ENCODE results near the gene B4GALT2. TPM values are rescaled to one million over a fixed set of nuclear protein-coding genes. Genes with fewer than 3 reads are reported as not detected.

The B4GALT2 gene
- total RNA-seq, 1 experiment from 2014 or later, result 76.8 TPM

DNA sequence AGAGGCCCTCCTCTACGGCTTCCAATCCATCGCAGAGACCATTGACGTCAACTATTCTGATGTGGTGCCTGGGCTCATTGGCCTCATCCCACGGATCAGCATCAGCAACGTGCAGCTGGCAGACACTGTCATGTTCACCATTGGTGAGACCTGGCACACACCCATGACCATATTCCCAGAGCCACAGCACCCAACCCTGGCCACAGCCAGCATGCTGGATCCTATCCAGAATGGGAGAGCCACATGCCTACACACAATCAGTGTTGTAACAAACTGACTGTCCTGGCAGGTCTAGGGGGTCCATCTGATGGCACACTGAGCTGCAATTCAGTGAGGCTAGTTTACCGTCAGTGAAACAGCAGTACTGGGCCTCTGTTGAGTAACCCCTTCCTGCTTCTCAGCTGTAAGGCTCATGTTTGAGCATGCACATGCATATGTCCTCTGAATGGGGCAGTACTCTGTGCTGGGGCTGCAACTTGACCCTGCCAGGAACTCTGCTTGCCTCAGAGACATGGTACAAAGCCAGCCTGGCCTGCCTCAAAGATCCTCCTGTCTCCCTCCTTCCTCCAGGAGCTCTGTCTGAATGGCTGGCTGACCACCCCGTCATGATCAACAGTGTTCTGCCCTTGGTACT is 21.5 kb upstream of the B4GALT2 start:
- Histone ChIP-seq H3K4me3 (replicated peaks in 1 of 2; ENCODE audit: low read depth in 1 of 2, low read length in 2 of 2) (no peak overlapping the region), H3K36me3 (ENCODE audit: control insufficient read depth in 1 of 2, insufficient read depth in 2 of 2, low read length in 2 of 2) (peaks cover 0 to 4% of the 10 kb centered on the region in 2 experiments; a peak in 2 of 4 replicates), H3K9me2 (ENCODE audit: insufficient read depth) (no peaks in the 10 kb centered on the region), H3K4me1 (ENCODE audit: control insufficient read depth in 1 of 2, insufficient read depth in 2 of 2, low read length in 2 of 2) (no peaks in the 10 kb centered on the region), H3K9ac (ENCODE audit: low read length) (no peak overlapping the region), H3K27ac (ENCODE audit: low read depth, low read length) (no peak overlapping the region), H3K9me3 (ENCODE audit: control insufficient read depth in 1 of 2, insufficient read depth in 1 of 2, low read depth in 1 of 2, low read length in 2 of 2) (no peaks in the 10 kb centered on the region), H3K79me2 (ENCODE audit: insufficient read depth, low read length) (no peaks in the 10 kb centered on the region), H2AFZ (ENCODE audit: low read depth, low read length, poor library complexity, severe bottlenecking) (no peak overlapping the region), H3K27me3 (ENCODE audit: insufficient read depth, low read length) (no peaks in the 10 kb centered on the region), H4K20me1 (ENCODE audit: insufficient read depth) (no peaks in the 10 kb centered on the region), H3K4me2 (ENCODE audit: low read length) (no peak overlapping the region)
- BruUV-seq (replicated peaks), result no TSS peak
- DNase-seq (ENCODE audit: low read depth, low spot score) (no peak), ATAC-seq (no peak)
- TF ChIP-seq ELF1 (IDR thresholded peaks at IDR 0.05; ENCODE audit: borderline replicate concordance, low read depth) (no peak), POLR2AphosphoS5 (IDR thresholded peaks at IDR 0.05; ENCODE audit: low read depth, low read length) (no peak), RAD21 (IDR thresholded peaks at IDR 0.05; ENCODE audit: low read depth) (no peak), YY1 (IDR thresholded peaks at IDR 0.05; ENCODE audit: extremely low read depth, insufficient replicate concordance, low read depth, low read length) (no peak), ZFX (IDR thresholded peaks at IDR 0.05) (no peak), ZNF274 (IDR thresholded peaks at IDR 0.05; ENCODE audit: low read depth, low read length) (no peak), SIN3A (IDR thresholded peaks at IDR 0.05; ENCODE audit: low read depth) (no peak), EGR1 (IDR thresholded peaks at IDR 0.05; ENCODE audit: low read depth) (no peak), JUND (IDR thresholded peaks at IDR 0.05) (no peak), SRF (IDR thresholded peaks at IDR 0.05; ENCODE audit: low read depth) (no peak), POLR2A (IDR thresholded peaks at IDR 0.05; ENCODE audit: borderline replicate concordance, extremely low read depth, insufficient read depth, insufficient read length) (no peak), SP1 (IDR thresholded peaks at IDR 0.05; ENCODE audit: low read depth) (no peak), CBX3 (IDR thresholded peaks at IDR 0.05; ENCODE audit: low read depth) (no peak)
- TF ChIP-seq, protein P1, sequence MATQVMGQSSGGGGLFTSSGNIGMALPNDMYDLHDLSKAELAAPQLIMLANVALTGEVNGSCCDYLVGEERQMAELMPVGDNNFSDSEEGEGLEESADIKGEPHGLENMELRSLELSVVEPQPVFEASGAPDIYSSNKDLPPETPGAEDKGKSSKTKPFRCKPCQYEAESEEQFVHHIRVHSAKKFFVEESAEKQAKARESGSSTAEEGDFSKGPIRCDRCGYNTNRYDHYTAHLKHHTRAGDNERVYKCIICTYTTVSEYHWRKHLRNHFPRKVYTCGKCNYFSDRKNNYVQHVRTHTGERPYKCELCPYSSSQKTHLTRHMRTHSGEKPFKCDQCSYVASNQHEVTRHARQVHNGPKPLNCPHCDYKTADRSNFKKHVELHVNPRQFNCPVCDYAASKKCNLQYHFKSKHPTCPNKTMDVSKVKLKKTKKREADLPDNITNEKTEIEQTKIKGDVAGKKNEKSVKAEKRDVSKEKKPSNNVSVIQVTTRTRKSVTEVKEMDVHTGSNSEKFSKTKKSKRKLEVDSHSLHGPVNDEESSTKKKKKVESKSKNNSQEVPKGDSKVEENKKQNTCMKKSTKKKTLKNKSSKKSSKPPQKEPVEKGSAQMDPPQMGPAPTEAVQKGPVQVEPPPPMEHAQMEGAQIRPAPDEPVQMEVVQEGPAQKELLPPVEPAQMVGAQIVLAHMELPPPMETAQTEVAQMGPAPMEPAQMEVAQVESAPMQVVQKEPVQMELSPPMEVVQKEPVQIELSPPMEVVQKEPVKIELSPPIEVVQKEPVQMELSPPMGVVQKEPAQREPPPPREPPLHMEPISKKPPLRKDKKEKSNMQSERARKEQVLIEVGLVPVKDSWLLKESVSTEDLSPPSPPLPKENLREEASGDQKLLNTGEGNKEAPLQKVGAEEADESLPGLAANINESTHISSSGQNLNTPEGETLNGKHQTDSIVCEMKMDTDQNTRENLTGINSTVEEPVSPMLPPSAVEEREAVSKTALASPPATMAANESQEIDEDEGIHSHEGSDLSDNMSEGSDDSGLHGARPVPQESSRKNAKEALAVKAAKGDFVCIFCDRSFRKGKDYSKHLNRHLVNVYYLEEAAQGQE (IDR thresholded peaks at IDR 0.05; ENCODE audit: low read depth), result no peak
- TF ChIP-seq, protein P2, sequence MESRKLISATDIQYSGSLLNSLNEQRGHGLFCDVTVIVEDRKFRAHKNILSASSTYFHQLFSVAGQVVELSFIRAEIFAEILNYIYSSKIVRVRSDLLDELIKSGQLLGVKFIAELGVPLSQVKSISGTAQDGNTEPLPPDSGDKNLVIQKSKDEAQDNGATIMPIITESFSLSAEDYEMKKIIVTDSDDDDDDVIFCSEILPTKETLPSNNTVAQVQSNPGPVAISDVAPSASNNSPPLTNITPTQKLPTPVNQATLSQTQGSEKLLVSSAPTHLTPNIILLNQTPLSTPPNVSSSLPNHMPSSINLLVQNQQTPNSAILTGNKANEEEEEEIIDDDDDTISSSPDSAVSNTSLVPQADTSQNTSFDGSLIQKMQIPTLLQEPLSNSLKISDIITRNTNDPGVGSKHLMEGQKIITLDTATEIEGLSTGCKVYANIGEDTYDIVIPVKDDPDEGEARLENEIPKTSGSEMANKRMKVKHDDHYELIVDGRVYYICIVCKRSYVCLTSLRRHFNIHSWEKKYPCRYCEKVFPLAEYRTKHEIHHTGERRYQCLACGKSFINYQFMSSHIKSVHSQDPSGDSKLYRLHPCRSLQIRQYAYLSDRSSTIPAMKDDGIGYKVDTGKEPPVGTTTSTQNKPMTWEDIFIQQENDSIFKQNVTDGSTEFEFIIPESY (IDR thresholded peaks at IDR 0.05; ENCODE audit: extremely low read depth, insufficient replicate concordance, low read length), result no peak
- TF ChIP-seq, protein P3, sequence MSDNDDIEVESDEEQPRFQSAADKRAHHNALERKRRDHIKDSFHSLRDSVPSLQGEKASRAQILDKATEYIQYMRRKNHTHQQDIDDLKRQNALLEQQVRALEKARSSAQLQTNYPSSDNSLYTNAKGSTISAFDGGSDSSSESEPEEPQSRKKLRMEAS (IDR thresholded peaks at IDR 0.05), result no peak
- TF ChIP-seq, protein P4, sequence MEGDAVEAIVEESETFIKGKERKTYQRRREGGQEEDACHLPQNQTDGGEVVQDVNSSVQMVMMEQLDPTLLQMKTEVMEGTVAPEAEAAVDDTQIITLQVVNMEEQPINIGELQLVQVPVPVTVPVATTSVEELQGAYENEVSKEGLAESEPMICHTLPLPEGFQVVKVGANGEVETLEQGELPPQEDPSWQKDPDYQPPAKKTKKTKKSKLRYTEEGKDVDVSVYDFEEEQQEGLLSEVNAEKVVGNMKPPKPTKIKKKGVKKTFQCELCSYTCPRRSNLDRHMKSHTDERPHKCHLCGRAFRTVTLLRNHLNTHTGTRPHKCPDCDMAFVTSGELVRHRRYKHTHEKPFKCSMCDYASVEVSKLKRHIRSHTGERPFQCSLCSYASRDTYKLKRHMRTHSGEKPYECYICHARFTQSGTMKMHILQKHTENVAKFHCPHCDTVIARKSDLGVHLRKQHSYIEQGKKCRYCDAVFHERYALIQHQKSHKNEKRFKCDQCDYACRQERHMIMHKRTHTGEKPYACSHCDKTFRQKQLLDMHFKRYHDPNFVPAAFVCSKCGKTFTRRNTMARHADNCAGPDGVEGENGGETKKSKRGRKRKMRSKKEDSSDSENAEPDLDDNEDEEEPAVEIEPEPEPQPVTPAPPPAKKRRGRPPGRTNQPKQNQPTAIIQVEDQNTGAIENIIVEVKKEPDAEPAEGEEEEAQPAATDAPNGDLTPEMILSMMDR (IDR thresholded peaks at IDR 0.05 in 2 of 3, conservative IDR thresholded peaks at IDR 0.05 in 1 of 3; ENCODE audit: borderline replicate concordance in 1 of 3, insufficient read depth in 1 of 3, low read depth in 2 of 3, low read length in 2 of 3), result no peak
- POLR2A ChIA-PET, result no interaction called here
- RAD21 ChIA-PET (ENCODE audit: low non-redundant PET in 1 of 2, low total read pairs in 2 of 2, uncharacterized antibody in 2 of 2, unreplicated experiment in 2 of 2), result no interaction called here
- intact Hi-C loops (cut with micrococcal nuclease), result no loop called here
- CTCF ChIA-PET, result no interaction called here

Measured in HCT116 (cell line).